ENCODE data around the gene KLF11. TPM values are rescaled to one million over a fixed set of nuclear protein-coding genes. Genes with fewer than 3 reads are reported as not detected.
"Not testable (repeated sequence)": the region's sequence is repeated elsewhere in the genome, so short reads cannot be mapped to it uniquely, and the experiment has no call there.

Gene KLF11
- total and polyA plus RNA-seq, 2 experiments from 2014 or later: 10.2 to 11.3 TPM

DNA sequence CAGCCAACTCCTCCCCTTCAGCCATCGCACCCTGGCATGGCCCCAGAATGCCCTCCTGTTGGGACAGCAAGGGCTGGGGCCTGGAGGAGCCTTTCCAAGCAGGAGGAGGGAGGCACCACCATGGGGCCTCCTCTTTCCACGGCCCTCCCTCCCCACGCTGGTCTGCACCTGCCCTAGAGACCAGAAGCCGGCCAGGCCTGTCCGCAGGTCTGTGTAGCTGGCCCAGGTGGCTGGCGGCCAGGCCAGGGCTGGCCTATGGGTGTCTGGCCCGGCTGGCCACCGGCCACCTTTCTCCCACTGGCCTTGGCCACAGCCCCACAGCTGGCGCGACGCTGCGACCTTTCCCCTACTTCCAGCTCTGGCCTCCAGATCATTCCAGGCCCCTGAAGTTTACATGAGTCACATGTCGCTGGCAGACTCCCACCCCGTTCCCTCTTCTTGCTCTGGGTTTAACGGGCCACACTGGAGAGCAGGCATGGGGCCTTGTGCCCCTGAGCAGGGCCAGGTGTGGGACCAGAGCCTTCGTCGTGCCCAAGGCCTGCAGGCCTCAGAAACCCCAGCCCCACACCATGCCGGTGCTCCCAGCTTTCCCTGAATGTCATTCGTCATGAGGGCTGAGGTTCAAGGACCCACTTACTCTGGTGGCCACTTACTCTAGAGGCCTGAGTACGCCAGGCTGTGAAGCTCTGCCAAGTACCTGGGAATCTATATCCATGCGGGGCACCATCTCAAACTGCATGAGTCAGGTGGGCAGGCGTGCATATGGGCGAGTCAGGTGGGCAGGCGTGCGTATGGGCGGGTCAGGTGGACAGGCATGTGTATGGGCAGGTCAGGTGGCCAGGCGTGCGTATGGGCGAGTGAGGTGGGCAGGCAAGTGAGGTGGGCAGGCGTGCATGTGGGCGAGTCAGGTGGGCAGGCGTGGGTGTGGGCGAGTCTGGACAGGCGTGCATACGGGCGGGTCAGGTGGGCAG, 33.3 kb upstream of the KLF11 start:
- Histone ChIP-seq H3K4me3 (no peak overlapping the region), H3K27me3 (no peaks in the 10 kb centered on the region), H3K9me2 (replicated peaks; ENCODE audit: insufficient read depth) (no peaks in the 10 kb centered on the region), H3K9me3 (ENCODE audit: low read depth) (no peaks in the 10 kb centered on the region), H3K4me2 (no peak overlapping the region), H3K36me3 (replicated peaks; ENCODE audit: insufficient read depth, low read depth) (no peaks in the 10 kb centered on the region), H2AFZ (no peak overlapping the region), H3K79me2 (no peaks in the 10 kb centered on the region), H3K4me1 (ENCODE audit: insufficient read depth) (peaks cover 12% of the 10 kb centered on the region), H4K20me1 (ENCODE audit: insufficient read depth, poor library complexity, severe bottlenecking) (no peaks in the 10 kb centered on the region), H3K27ac (no peak overlapping the region)
- no peak for TF ChIP-seq EZH2 (IDR thresholded peaks at IDR 0.05; ENCODE audit: borderline replicate concordance)
- TF ChIP-seq, protein P1, sequence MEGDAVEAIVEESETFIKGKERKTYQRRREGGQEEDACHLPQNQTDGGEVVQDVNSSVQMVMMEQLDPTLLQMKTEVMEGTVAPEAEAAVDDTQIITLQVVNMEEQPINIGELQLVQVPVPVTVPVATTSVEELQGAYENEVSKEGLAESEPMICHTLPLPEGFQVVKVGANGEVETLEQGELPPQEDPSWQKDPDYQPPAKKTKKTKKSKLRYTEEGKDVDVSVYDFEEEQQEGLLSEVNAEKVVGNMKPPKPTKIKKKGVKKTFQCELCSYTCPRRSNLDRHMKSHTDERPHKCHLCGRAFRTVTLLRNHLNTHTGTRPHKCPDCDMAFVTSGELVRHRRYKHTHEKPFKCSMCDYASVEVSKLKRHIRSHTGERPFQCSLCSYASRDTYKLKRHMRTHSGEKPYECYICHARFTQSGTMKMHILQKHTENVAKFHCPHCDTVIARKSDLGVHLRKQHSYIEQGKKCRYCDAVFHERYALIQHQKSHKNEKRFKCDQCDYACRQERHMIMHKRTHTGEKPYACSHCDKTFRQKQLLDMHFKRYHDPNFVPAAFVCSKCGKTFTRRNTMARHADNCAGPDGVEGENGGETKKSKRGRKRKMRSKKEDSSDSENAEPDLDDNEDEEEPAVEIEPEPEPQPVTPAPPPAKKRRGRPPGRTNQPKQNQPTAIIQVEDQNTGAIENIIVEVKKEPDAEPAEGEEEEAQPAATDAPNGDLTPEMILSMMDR (IDR thresholded peaks at IDR 0.05; ENCODE audit: poor library complexity): no peak
- no peak for TF ChIP-seq EZH2phosphoT487 (IDR thresholded peaks at IDR 0.05; ENCODE audit: low read depth, severe bottlenecking, unreplicated experiment)
- 86% methylated on average over 33 of the region's 36 CpGs for WGBS (ENCODE audit: low lambda C conversion rate, missing lambda C conversion rate)
- no peak for DNase-seq (ENCODE audit: low spot score)

DNA sequence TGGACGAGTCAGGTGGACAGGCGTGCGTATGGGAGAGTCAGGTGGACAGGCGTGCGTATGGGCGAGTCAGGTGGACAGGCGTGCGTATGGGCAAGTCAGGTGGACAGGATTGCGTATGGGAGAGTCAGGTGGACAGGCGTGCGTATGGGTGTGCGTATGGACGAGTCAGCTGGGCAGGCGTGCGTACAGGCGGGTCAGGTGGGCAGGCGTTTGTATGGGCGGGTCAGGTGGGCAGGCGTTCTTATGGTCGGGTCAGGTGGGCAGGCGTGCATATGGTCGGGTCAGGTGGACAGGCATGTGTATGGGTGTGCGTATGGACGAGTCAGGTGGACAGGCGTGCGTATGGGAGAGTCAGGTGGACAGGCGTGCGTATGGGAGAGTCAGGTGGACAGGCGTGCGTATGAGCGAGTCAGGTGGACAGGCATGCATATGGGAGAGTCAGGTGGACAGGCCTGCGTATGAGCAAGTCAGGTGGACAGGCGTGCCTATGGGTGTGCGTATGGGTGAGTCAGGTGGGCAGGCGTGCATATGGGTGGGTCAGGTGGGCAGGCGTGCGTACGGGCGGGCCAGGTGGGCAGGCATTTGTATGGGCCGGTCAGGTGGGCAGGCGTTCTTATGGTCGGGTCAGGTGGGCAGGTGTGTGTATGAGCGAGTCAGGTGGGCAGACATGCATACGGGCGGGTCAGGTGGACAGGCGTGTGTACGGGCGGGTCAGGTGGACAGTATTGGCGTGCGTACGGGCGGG, 32.3 kb upstream of the KLF11 start:
- H3K27ac ChIP-seq; H3K9me3 ChIP-seq (ENCODE audit: low read depth); H3K79me2 ChIP-seq; H2AFZ ChIP-seq; DNase-seq (ENCODE audit: low spot score); H3K9me2 ChIP-seq (replicated peaks; ENCODE audit: insufficient read depth); H3K27me3 ChIP-seq; H4K20me1 ChIP-seq (ENCODE audit: insufficient read depth, poor library complexity, severe bottlenecking); H3K36me3 ChIP-seq (replicated peaks; ENCODE audit: insufficient read depth, low read depth); H3K4me2 ChIP-seq; H3K4me3 ChIP-seq: not testable (repeated sequence)
- peaks cover 12% of the 10 kb centered on the region for H3K4me1 ChIP-seq (ENCODE audit: insufficient read depth)
- 98% methylated on average over 47 of the region's 52 CpGs for WGBS (ENCODE audit: low lambda C conversion rate, missing lambda C conversion rate)

GRCh38 chr2:10011606-10012325, 31.6 kb upstream of the KLF11 start:
- H3K4me2 ChIP-seq; H3K36me3 ChIP-seq (replicated peaks; ENCODE audit: insufficient read depth, low read depth); H3K27ac ChIP-seq; H3K4me3 ChIP-seq; DNase-seq (ENCODE audit: low spot score); H4K20me1 ChIP-seq (ENCODE audit: insufficient read depth, poor library complexity, severe bottlenecking); H3K9me2 ChIP-seq (replicated peaks; ENCODE audit: insufficient read depth); H2AFZ ChIP-seq; H3K79me2 ChIP-seq; H3K27me3 ChIP-seq; H3K9me3 ChIP-seq (ENCODE audit: low read depth): not testable (repeated sequence)
- WGBS (ENCODE audit: low lambda C conversion rate, missing lambda C conversion rate): 99% methylated on average over 43 of the region's 61 CpGs
- peaks cover 12% of the 10 kb centered on the region for H3K4me1 ChIP-seq (ENCODE audit: insufficient read depth)

DNA sequence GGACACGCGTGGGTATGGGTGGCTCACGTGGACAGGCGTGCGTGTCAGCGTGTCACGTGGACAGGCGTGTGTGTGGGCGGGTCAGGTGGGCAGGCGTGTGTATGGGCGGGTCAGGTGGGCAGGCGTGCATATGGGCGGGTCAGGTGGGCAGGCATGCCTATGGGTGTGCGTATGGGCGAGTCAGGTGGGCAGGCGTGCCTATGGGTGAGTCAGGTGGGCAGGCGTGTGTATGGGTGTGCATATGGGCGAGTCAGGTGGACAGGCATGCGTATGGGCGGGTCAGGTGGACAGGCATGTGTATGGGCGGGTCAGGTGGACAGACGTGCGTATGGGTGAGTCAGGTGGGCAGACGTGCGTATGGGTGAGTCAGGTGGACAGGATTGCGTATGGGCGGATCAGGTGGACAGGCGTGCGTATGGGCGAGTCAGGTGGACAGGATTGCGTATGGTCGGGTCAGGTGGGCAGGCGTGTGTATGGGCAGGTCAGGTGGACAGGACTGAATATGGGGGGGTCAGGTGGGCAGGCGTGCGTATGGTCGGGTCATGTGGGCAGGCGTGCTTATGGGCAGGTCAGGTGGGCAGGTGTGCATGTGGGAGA, 30.9 kb upstream of the KLF11 start:
- H3K27ac ChIP-seq; H3K4me3 ChIP-seq; H3K36me3 ChIP-seq (replicated peaks; ENCODE audit: insufficient read depth, low read depth); DNase-seq (ENCODE audit: low spot score); H3K27me3 ChIP-seq; H3K4me1 ChIP-seq (ENCODE audit: insufficient read depth); H2AFZ ChIP-seq; H4K20me1 ChIP-seq (ENCODE audit: insufficient read depth, poor library complexity, severe bottlenecking); H3K4me2 ChIP-seq; H3K9me3 ChIP-seq (ENCODE audit: low read depth); H3K79me2 ChIP-seq; H3K9me2 ChIP-seq (replicated peaks; ENCODE audit: insufficient read depth): not testable (repeated sequence)
- WGBS (ENCODE audit: low lambda C conversion rate, missing lambda C conversion rate): 97% methylated on average over 34 of the region's 37 CpGs

Measured in hepatocyte (in vitro differentiated cells).